NB4 (cell line): ENCODE measurements around the gene MRPL53.
A peak's percentile ranks its signal among the peaks of the same experiment; 100 is the strongest.

Experiments used
- DNase-seq: peaks from one replicate; pipeline ENCODE4 v3.0.0; 2010; ENCODE audit warnings: low read depth
- H3K4me3 ChIP-seq: one replicate; pipeline ENCODE4 v1.5.1; 2011; ENCODE audit warnings: mild to moderate bottlenecking, low read depth, low read length, moderate library complexity
- MYC ChIP-seq: IDR thresholded peaks from 2 replicates; pipeline ENCODE4 v1.6.1; 2011; ENCODE audit warnings: low read depth, low read length
- POLR2A ChIP-seq: IDR thresholded peaks from 2 replicates; pipeline ENCODE4 v1.6.1; 2011; ENCODE audit warnings: mild to moderate bottlenecking; ENCODE audit not compliant: insufficient read length; ENCODE audit errors: extremely low read depth
- TF ChIP-seq, protein P1 (sequence below): IDR thresholded peaks from 2 replicates; pipeline ENCODE4 v1.6.1; 2011; ENCODE audit warnings: low read depth, low read length
- TF ChIP-seq, protein P2 (sequence below): IDR thresholded peaks from one replicate; pipeline ENCODE4 v1.5.1; 2012; ENCODE audit warnings: low read depth, low read length

Gene MRPL53

GRCh38 chr2:74513605-74514367 lies 41.3 kb upstream of the MRPL53 start:
- H3K4me3 ChIP-seq, result no peak overlapping the region
- no peak for DNase-seq
- TF ChIP-seq, protein P1, sequence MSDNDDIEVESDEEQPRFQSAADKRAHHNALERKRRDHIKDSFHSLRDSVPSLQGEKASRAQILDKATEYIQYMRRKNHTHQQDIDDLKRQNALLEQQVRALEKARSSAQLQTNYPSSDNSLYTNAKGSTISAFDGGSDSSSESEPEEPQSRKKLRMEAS, result no peak
- TF ChIP-seq POLR2A (no peak), MYC (no peak)
- TF ChIP-seq, protein P2, sequence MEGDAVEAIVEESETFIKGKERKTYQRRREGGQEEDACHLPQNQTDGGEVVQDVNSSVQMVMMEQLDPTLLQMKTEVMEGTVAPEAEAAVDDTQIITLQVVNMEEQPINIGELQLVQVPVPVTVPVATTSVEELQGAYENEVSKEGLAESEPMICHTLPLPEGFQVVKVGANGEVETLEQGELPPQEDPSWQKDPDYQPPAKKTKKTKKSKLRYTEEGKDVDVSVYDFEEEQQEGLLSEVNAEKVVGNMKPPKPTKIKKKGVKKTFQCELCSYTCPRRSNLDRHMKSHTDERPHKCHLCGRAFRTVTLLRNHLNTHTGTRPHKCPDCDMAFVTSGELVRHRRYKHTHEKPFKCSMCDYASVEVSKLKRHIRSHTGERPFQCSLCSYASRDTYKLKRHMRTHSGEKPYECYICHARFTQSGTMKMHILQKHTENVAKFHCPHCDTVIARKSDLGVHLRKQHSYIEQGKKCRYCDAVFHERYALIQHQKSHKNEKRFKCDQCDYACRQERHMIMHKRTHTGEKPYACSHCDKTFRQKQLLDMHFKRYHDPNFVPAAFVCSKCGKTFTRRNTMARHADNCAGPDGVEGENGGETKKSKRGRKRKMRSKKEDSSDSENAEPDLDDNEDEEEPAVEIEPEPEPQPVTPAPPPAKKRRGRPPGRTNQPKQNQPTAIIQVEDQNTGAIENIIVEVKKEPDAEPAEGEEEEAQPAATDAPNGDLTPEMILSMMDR, result no peak

DNA sequence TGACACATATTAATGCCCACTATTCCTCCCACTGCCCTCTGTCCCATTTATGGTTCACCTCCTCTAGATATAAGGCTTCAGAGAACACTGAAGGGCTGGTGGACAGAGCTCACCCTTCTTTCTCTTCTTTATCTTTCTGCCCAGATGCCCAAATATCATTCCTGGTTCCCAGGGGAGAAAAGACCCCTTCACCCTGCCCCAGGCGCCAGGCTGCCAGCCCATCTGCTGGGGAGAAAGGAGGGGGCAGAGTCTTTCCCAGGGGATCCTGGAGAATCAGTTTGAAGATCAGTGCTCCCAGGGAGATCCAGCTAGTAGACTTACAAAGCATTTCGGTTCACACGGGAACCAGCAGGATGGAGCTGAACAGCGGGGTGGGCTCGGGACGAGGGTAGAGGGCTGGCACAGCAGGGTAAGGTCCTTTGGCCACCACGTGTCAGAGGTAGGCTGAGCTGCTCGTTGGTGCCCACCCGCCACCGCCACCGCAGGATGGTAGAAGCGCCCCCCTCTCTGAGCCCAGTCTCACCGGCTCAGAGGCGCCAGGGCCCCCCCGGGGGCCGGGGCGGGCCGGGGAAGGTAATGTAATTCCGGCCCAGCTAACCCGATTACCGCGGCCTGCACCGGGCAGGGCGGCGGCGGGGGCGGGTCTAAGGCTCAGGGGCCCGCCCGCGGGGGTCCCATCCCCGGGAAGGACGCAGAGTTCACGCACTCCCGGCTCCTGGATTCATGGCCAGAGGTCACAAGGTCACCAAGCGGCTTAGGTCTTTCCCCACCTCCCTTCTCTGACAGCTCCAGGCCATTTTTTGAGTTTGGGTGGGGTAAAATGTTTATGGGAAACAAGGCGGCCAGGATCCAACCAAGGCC lies 40.5 kb upstream of the MRPL53 start:
- DNase-seq, result no peak
- TF ChIP-seq MYC (no peak), POLR2A (no peak)
- TF ChIP-seq, protein P1, result no peak
- TF ChIP-seq, protein P2, result no peak
- no peak overlapping the region for H3K4me3 ChIP-seq

DNA sequence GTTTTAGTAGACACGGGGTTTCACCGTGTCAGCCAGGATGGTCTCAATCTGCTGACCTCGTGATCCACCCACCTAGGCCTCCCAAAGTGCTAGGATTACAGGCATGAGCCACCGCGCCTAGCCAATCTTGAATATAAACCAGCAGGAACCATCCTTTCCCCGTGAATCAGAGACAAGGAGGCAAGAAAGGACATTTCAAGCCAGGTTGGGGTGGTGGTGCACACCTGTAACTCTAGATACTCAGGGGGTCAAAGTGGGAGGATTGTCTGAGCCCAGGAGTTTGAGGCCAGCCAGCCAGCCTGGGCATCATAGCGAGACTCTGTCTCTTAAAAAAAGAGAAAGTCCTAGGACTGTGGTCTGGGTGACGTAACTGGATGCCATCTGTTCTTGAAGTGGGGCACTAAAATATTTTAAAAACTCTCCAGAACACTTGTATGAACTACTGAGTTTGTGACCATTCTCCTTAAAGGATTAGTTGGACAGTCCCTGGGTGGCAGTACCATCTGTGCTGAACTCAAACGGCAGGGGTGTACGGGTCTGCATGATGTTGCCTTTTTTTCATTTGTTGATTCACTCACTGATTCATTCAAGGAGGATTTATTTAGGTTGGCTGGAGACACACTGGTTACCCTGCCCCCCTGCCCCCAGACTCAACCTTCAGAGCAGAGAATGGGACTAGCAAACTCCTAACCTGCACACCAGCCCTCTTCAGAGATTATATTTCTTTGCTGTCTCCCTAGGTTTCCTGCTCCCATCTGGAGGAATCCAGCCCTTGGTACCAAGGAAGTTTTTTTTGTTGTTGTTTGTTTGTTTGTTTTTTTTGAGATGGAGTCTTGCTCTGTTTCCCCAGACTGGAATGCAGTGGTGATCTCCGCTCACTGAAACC lies 38.9 kb upstream of the MRPL53 start:
- DNase-seq, result no peak
- no peak for TF ChIP-seq POLR2A
- TF ChIP-seq, protein P2, result no peak
- TF ChIP-seq, protein P1, result no peak
- no peak overlapping the region for H3K4me3 ChIP-seq

DNA sequence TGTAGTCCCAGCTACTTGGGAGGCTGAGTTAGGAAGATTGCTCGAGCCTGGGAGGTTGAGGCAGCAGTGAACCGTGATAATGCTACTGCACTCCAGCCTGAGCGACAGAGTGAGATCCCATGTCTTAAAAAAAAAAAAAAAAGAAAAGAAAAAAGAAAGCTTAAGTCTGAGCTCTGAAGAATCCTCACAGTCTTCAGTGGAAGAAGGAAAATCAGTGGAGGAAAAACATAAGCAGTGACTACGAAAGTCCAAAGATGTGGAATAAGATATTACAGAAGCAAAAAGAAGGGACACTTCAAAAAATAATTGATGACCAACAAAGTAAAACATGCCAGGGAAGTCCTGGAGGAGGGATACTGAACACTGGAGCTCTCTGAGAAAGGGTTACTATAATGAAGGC lies 37.8 kb upstream of the MRPL53 start:
- TF ChIP-seq, protein P2, result no peak
- TF ChIP-seq, protein P1, result no peak
- no peak for TF ChIP-seq MYC
- TF ChIP-seq POLR2A, result no peak
- no peak for DNase-seq
- H3K4me3 ChIP-seq, result no peak overlapping the region

DNA sequence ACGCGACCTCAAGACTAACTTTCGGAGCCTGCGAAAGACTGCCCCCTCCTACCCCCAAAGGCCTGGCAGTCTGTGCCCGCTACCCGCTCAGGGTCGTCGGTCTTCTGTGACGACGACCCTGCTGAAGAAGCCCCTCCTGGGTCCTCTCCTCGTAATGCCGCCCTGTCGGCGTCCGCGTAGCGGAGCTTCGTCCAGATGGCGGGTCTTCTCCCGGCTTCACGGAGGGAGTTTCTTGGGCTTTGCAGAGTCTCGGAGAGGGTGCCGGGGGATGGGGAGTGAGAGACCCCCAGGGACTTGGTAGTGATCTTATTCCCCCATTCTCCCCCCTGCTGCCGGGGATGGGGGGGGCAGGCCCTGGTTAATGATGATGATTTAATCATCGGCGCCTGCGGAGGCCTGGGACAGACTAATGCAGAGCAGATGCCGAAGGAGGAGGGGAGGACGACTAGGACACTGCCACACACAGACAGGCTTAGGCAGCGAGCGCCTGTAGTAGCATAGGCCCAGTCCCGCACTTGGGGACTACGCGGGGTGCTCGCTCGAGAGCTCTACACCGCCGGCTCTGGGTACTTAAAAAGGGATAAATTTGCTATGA lies 35.5 kb upstream of the MRPL53 start:
- no peak for TF ChIP-seq MYC
- TF ChIP-seq, protein P1, result no peak
- no peak for TF ChIP-seq POLR2A
- TF ChIP-seq, protein P2, result no peak
- H3K4me3 ChIP-seq, result peak overlapping the region; percentile 70
- DNase-seq, result peak; percentile 34
